ENCODE measurements around the gene SMIM35.

GRCh38 chr11:118074785-118075184, 12.0 kb downstream of the SMIM35 start:
- TF ChIP-seq CTCF (IDR thresholded peaks at IDR 0.05) (no peak), POLR2A (IDR thresholded peaks at IDR 0.05) (no peak)
